Spleen (tissue), 7 donors: ENCODE results near the gene RAB3IL1.

Source experiments
- CTCF ChIP-seq, 11 experiments: fragments of 200-600 bp in 7 of 11; fragments of 450-650 bp in 4 of 11; sonication (generic) in 4 of 11; IDR thresholded peaks in 8 of 11; conservative IDR thresholded peaks in 3 of 11; 1 replicate in 7 of 11; 2 replicates in 4 of 11; pipeline versions ENCODE4 v1.4.0 to v1.8.0; 2016 to 2021; ENCODE audit warnings: antibody characterized with exemption in 11 of 11, inconsistent platforms in 4 of 11, mild to moderate bottlenecking in 1 of 11
- POLR2A ChIP-seq, 3 donors: fragments of 450-650 bp; IDR thresholded peaks; one replicate each; pipeline ENCODE4 v1.5.1; 2017; ENCODE audit warnings: antibody characterized with exemption in 3 of 3, mild to moderate bottlenecking in 1 of 3
- POLR2AphosphoS5 ChIP-seq, 3 donors: sonication (generic); formaldehyde crosslinking; IDR thresholded peaks; one replicate each; pipeline ENCODE4 v1.5.1; 2017; ENCODE audit warnings: antibody characterized with exemption in 3 of 3
- donor health status: DM: no; HTN: no; CAD: no; lungs with moderate emphysema.
- donor health status: DM: no; HTN: no; CAD: no.
- donor health status: DM: no; HTN: no; CAD: no.

GRCh38 chr11:61958590-61958989 is 41.2 kb upstream of the RAB3IL1 start:
- TF ChIP-seq CTCF (IDR thresholded peaks at IDR 0.05 in 8 of 11, conservative IDR thresholded peaks at IDR 0.05 in 3 of 11) = no peak
- TF ChIP-seq POLR2A (IDR thresholded peaks at IDR 0.05) = no peak
- no peak for TF ChIP-seq POLR2AphosphoS5 (IDR thresholded peaks at IDR 0.05)
